Cardiac fibroblast (primary cell): ENCODE results near the gene ZNF135.

Experiments used
- DNase-seq, 2 donors: peaks; one replicate each; pipeline versions ENCODE4 v3.0.0 to v3.0.0-alpha.2; 2010; ENCODE audit warnings: low read depth in 2 of 2
- H3K4me3 ChIP-seq, 2 donors: replicated peaks in 1 of 2; 1 replicate in 1 of 2; 2 replicates in 1 of 2; pipeline ENCODE4 v1.5.1; 2011; ENCODE audit warnings: low read depth in 2 of 2, low read length in 2 of 2, mild to moderate bottlenecking in 2 of 2, moderate library complexity in 1 of 2
- CTCF ChIP-seq: IDR thresholded peaks from one replicate; pipeline ENCODE4 v1.5.1; 2011; ENCODE audit warnings: low read depth, mild to moderate bottlenecking, low read length, inconsistent platforms

The ZNF135 gene

DNA sequence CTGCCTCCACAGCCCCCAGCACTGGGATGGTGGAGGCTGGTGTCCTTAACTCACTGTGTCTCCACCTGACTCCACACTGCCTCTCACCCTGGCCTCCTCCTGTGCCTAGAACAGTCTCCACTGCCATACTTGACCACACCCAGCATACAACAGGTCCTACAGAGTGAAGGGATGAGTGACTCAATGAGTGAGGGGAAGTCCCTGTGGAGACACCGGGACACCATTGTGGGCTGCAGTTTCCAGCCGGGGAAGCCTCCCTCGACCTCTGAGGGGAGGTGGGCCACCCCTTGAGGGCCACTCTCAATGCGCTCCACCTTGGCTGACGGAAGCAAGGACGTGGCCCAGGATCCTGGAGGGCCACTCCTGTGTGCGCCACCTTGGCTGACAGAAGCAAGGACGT is 2.8 kb upstream of the ZNF135 start:
- DNase-seq: no peak
- TF ChIP-seq CTCF: no peak
- H3K4me3 ChIP-seq: no peak overlapping the region

GRCh38 chr19:58056861-58057260 is 2.2 kb upstream of the ZNF135 start:
- no peak overlapping the region for H3K4me3 ChIP-seq
- DNase-seq: no peak
- no peak for TF ChIP-seq CTCF

GRCh38 chr19:58058467-58058866 is 615 bp upstream of the ZNF135 start:
- no peak for DNase-seq
- no peak overlapping the region for H3K4me3 ChIP-seq
- TF ChIP-seq CTCF: no peak

GRCh38 chr19:58059671-58060078 is 593 bp downstream of the ZNF135 start:
- DNase-seq: no peak
- TF ChIP-seq CTCF: no peak
- peak overlapping the region; percentile 51 to 53 for H3K4me3 ChIP-seq

GRCh38 chr19:58060231-58060630 is 1.1 kb downstream of the ZNF135 start:
- no peak for TF ChIP-seq CTCF
- no peak overlapping the region for H3K4me3 ChIP-seq
- no peak for DNase-seq

DNA sequence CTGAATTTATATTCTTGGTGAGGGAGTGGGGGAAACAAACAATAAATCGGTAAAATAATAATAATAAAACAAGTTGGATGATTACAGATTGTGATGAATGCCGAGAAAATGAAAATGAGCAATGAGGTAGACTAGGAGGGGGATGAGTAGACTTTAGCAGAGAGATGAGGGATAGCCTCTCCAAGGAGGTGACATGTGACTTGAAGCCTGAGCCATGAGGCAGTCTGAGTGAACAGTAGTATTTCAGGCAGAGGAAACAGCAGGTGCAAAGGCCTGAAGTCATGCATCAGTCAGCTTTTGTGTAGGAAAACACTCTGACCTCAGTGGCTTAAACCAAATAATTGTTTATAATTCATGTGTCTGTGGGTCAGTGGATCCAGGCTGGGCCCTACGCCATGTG is 4.6 kb downstream of the ZNF135 start:
- TF ChIP-seq CTCF: no peak
- no peak for DNase-seq
- no peak overlapping the region for H3K4me3 ChIP-seq

GRCh38 chr19:58067240-58067912 is 8.3 kb downstream of the ZNF135 start:
- no peak for TF ChIP-seq CTCF
- DNase-seq: peak in 1 of 2 donors; percentile 6
- H3K4me3 ChIP-seq: no peak overlapping the region
